SKM-1 (cell line): ENCODE data around the gene RHD.
"Not testable (repeated sequence)": the region's sequence is repeated elsewhere in the genome, so short reads cannot be mapped to it uniquely, and the experiment has no call there.

ENCODE experiments used
- DNase-seq: peaks from one replicate; lab custom pipeline; 2025; ENCODE audit not compliant: unreplicated experiment; lab: John Stamatoyannopoulos, UW

Gene RHD

DNA sequence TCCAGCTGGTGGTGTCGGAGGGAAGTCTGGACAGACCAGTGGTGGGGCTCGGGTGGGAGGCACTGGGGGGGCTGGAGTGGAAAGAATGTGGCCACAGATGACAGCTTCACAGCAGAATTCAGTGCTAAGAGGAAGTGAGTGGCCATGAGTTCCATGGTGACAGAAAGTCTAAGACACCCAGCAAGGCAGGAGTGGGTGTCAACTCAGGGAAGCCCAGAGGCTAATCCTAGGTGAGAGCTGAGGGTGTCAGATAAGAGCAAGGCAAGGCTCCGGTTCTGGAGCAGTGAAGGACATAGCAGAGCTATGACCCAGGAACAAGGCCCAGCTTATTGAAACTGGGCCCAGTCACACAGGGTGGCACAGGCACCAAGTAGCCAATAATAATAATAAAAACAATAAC is 30.0 kb downstream of the RHD start:
- DNase-seq, result not testable (repeated sequence)

DNA sequence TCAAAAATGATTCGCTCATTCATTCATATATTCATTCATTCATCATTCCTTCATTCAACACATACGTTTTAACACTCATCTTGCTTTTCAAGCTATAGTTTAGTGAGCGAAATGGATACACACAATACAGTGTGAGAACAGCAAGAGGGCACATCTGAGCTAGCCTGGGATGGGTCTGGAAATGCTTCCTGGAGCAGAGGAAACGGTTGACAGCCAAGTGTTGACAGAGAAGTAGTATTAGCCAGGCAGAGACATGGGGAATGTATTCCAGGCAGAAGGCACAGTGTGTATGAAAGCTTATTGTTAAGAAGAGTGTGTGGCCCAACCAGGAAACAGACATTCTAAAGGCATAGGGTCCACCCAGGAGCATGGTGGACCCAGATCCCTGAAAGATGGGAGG is 32.6 kb downstream of the RHD start:
- not testable (repeated sequence) for DNase-seq

- not testable (repeated sequence) for DNase-seq
These were observed 35.9 kb downstream of the RHD start for GRCh38 chr1:25308168-25308567.

DNA sequence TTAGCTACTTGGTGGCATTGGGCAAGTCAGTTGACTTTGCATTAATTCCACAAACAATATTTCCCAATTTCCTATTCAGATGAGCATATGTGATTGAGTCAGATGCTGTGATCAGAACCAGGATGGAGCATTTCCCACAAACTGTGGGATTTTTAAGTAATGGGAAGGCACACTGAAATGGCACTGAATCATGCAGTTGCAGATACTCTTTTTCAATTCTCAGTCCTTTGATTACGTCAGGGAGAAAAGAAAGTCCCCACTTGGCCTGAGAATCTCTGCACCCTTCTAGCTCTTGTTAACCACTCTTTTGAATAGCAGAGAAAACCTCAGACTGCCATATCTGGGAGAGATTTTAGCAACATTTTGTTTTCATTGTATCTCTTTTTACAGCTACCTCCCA is 36.8 kb downstream of the RHD start:
- not testable (repeated sequence) for DNase-seq

- not testable (repeated sequence) for DNase-seq
These were observed 37.2 kb downstream of the RHD start for GRCh38 chr1:25309486-25309885.

DNA sequence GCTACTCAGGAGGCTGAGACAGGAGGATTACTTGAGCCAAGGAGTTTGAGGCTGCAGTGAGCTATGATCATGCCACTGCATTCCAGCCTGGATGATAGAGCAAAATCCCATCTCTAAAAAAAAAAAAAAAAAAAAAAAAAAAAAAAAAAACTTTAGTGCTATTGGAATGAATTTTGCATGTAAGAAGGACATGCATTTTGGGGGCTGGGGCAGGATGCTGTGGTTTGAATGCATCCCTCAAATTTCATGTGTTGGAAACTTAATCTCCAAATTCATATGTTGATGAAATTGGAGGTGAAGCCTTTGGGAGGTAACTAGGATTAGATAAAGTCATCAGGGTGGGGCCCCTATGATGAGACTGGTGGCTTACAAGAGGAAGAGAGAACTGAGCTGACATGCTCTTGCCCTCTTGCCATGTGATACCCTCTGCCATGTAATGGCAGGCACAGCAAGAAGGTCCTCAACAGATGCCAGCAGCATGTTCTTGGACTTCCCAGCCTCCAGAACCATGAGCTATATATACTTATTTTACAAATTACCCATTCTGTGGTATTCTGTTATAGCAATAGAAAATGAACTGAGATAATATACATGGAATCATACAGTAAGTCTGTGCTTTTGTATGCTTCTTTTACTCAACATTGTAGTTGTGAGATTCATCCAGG is 40.6 kb downstream of the RHD start:
- DNase-seq, result not testable (repeated sequence)

DNA sequence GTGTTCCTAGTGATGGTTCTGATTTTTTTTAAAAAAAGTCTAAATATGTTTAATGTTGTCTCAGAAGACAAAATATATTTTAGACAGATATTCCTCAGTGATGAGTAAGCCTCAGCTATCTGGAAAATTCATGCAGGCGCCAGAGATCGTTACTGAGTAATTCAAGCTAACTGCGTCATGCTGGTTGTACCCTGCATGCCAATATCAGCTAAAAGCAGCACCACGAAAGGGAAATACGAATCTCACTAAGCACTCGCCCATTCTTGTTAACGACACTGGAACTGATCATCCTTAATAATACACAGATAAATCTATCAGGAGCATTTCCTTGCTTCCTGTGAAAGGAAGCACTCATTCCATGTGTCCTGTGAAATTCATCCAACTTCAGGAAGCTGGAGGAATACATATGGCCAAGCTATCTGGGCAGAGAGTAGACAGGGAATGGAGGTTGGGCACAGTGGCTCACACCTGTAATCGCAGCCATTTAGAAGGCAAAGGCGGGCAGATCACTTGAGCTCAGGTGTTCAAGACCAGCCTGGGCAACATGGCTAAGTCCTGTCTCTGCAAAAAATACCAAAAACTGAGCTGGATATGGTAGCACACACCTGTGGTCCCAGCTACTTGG is 48.1 kb downstream of the RHD start:
- not testable (repeated sequence) for DNase-seq

DNA sequence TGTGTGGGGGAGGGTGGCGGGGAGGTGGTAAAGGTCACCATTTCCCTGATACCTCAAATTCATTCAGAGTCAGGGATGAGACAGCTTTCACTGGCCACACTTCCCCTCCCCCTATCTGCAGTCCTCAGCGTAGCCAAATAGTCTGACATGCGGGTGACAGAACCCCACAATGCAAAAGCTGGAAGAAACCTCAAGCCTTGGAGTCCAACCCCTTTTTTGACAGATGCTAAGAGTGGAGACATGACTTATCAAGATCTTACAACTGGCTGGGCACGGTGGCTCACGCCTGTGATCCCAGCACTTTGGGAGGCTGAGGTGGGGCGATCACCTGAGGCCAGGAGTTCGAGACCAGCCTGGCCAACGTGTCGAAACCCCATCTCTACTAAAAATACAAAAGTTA is 49.8 kb downstream of the RHD start:
- not testable (repeated sequence) for DNase-seq

DNA sequence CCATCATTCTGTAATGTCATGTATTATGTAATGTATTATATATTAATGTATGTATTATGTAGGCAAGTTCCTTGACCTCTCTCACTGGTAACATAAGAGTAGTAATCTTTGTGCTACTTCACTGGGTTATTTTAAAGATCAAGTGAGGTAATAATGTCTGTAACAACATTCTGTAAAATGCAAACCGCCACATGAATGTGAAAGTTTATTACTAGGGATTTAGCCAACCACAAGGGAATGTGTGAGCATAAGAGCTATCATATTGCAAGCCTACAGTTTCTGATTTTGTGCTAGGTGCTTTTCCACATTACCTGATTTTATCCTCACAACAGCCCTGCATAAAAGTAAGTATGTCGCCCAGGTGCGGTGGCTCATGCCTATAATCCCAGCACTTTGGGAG is 52.1 kb downstream of the RHD start:
- DNase-seq, result not testable (repeated sequence)

GRCh38 chr1:25327864-25328790 is 55.8 kb downstream of the RHD start:
- not testable (repeated sequence) for DNase-seq

DNA sequence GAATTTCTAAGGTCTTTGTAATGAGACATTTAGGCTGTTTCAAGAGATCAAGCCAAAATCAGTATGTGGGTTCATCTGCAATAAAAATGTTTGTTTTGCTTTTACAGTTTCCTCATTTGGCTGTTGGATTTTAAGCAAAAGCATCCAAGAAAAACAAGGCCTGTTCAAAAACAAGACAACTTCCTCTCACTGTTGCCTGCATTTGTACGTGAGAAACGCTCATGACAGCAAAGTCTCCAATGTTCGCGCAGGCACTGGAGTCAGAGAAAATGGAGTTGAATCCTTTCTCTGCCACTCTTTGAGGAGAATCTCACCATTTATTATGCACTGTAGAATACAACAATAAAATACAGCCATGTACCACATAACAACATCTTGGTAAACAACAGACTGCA is 56.5 kb downstream of the RHD start:
- not testable (repeated sequence) for DNase-seq

- not testable (repeated sequence) for DNase-seq
These were observed 57.0 kb downstream of the RHD start for GRCh38 chr1:25329336-25329735.

DNA sequence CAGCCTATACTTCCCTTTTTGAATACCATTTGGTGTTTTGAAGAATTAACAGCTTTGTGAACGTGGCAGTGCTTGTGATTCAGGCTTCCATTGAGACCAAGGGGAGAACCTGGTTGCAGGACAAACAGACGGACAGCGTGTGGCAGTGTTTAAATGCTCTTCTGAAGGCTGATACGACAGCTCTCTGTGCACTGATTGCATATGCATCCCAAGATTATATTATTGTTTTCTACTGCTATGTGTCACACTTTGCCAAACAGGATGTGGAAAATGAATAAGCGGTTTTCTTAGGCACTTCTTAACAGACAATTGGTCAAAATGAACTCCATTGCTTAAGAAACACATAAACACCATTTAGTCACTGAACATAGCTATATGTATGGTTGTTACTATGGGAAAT is 57.6 kb downstream of the RHD start:
- not testable (repeated sequence) for DNase-seq

DNA sequence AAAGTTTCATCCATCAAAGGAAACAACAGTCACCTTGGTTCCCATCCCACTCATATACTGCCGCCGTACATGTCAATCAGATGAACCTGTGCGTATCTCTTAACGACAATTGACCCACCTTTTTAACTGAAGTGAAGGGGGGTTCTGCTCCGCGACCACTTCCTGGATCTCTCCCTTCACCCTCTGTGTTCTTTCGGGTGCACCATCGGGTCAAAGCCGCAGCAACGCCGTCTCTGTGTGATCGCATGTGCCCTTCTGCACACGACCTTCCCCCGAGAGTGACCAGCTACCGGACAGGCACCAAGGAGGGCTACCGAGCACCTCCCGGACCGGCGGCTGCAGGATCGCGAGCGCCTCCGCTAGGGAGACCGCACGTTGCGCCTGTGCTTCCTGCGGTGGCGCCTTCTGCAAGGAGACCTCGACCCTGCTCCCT is 64.6 kb downstream of the RHD start:
- not testable (repeated sequence) for DNase-seq

DNA sequence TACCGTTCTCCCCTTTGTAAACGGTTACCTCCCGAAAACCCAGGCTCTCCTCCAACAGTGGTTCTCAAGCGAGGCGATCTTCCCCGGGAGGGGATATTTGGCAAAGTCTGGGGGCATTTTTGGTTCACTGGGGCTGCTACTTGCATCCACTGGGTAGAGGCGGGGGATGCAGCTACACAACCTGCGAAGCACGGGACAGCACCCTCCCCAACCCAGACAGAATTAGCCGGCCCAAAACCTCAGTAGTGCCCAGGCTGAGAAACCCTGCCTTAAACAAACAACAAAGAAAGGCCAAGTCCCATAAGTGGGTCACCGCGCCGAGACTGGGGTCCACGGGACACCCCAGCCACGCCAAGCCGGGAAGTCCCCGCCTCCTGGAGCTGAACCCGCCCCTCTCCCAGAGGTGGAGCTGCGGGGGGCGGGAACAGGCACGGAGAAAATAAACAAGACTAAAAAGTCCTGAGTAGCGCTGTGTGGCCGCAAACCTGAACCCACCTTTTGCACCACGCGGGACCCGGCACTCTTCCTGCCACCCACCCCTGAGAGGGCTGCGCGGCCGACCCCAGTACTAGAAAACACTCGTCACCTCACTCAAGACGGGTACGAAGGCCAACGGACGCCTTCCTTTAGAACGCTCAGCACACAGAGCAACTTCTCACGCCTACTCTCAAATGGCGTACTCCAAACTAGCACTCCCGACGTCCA is 65.3 kb downstream of the RHD start:
- not testable (repeated sequence) for DNase-seq

DNA sequence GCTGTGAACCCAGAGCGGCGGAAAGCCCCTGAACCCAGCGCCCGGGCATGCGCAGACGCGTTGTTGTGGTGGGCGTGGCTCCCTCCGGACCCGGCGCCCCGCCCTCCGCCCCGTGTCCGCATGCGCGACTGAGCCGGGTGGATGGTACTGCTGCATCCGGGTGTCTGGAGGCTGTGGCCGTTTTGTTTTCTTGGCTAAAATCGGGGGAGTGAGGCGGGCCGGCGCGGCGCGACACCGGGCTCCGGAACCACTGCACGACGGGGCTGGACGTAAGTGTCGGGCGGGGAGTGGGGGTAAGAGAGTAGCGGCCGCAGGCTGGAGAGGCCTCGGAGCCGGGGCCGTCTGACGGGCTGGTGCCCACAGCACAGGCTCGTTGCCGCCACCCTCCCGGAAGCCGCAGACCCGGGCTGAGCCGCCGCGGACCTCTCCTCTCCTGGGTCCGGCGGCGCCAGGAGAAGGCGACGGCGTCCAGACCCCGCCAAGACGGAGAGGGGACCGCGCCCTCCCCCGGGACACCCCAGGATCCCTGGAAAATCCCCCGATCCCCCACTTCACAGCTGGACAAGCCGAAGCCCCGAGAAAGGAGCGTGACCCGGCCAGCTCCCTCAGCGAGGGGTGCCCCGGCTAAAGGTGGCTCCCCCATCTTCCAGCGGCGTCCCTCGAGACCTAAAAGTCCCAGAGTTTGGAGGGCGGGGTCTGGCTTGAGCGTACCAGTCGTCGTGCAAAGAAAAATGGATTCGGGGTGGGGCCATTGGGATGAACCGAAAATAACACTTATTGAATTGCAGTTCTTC is 66.1 kb downstream of the RHD start, which contains the start of gene TMEM50A:
Gene TMEM50A (plus strand): TSS at position 147 of the 794 bp plus-strand sequence. CDS start 2,153 bp downstream, outside the sequence.
- peak; percentile 87 for DNase-seq

DNA sequence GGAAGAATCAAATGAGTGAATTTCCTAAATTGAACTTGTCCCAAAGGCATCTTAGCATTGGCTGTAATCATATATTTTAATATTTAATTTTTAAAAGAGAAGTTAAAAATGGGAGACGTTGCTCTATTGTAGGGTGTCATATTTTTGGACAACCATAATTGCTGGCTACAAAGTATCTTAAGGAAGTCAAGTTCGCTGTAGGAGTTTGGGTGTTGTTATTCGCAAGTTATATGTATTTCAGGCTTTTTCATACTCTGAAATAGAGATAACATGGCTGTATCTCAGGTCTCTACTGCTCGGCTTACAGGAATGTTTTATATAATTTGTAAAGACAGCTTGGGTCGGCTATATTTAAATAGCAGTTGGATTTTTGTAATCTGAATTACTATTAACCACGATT is 66.7 kb downstream of the RHD start:
- no peak for DNase-seq

DNA sequence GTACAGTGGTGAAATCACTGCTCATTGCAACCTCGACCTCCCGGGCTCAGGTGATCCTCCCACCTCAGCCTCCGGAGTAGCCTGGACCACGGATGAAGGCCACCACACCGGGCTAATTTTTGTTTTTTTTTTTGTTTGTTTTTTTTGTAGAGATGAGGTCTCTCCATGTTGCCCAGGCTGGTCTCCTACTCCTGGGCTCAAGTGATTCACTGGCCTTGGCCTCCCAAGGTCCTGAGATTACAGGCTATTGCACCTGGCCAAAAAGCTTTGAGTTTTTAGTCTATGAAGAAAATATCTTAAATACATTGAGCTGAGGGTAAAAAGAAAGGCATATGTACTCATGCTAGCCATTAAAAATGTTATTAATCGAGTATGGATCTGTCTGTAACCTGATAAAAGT is 69.4 kb downstream of the RHD start:
- DNase-seq, result no peak

GRCh38 chr1:25342846-25343245 is 70.5 kb downstream of the RHD start:
- no peak for DNase-seq

DNA sequence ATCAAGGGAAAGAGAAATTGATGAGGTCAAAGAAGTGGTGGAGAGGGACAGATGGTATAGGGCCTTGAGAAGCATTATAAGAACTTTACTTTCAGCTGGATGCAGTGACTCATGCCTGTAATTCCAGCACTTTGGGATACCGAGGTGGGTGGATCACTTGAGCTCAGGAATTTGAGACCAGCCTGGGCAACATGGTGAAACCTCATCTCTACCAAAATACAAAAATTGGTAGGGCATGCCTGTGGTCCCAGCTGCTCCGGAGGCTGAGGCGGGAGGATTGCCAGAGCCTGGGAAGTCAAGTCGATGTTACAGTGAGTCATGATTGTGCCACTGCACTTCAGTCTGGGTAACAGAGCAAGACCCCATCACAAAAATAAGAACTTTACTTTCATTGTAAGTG is 71.6 kb downstream of the RHD start:
- no peak for DNase-seq
